Putamen (tissue), 1 donor: ENCODE data around the gene GMDS.

Source experiments
- DNase-seq: peaks from one replicate; pipeline ENCODE4 v3.0.0-alpha.2; 2016; ENCODE audit warnings: low spot score

GMDS gene

GRCh38 chr6:2240961-2241360 lies 4.4 kb downstream of the GMDS start:
- no peak for DNase-seq

GRCh38 chr6:2237001-2237400 lies 8.4 kb downstream of the GMDS start:
- no peak for DNase-seq

- DNase-seq: no peak
Measured at GRCh38 chr6:2235777-2236495, 9.5 kb downstream of the GMDS start.

GRCh38 chr6:2232445-2232844 lies 13.0 kb downstream of the GMDS start:
- DNase-seq: no peak

GRCh38 chr6:2231438-2231837 lies 14.0 kb downstream of the GMDS start:
- DNase-seq: no peak

- DNase-seq: no peak
Measured at GRCh38 chr6:2230659-2231277, 14.6 kb downstream of the GMDS start.

- no peak for DNase-seq
Measured at GRCh38 chr6:2229742-2230141, 15.7 kb downstream of the GMDS start.

GRCh38 chr6:2229039-2229438 lies 16.4 kb downstream of the GMDS start:
- no peak for DNase-seq

- DNase-seq: no peak
Measured at GRCh38 chr6:2228392-2228791, 17.0 kb downstream of the GMDS start.

- no peak for DNase-seq
Measured at GRCh38 chr6:2226775-2227174, 18.6 kb downstream of the GMDS start.

GRCh38 chr6:2225422-2226392 lies 19.7 kb downstream of the GMDS start:
- DNase-seq: no peak

GRCh38 chr6:2224847-2225382 lies 20.5 kb downstream of the GMDS start:
- DNase-seq: no peak

- no peak for DNase-seq
Measured at GRCh38 chr6:2222275-2222842, 23.0 kb downstream of the GMDS start.

- no peak for DNase-seq
Measured at GRCh38 chr6:2221726-2222274, 23.6 kb downstream of the GMDS start.

- no peak for DNase-seq
Measured at GRCh38 chr6:2220154-2220553, 25.3 kb downstream of the GMDS start.

GRCh38 chr6:2218866-2219265 lies 26.5 kb downstream of the GMDS start:
- DNase-seq: no peak

- no peak for DNase-seq
Measured at GRCh38 chr6:2216794-2217383, 28.5 kb downstream of the GMDS start.

- no peak for DNase-seq
Measured at GRCh38 chr6:2215342-2215741, 30.1 kb downstream of the GMDS start.

GRCh38 chr6:2213086-2213485 lies 32.3 kb downstream of the GMDS start:
- no peak for DNase-seq

- DNase-seq: no peak
Measured at GRCh38 chr6:2209226-2209809, 36.1 kb downstream of the GMDS start.

- DNase-seq: no peak
Measured at GRCh38 chr6:2208468-2208867, 36.9 kb downstream of the GMDS start.
